H1 (cell line): ENCODE results near the gene DEAF1. TPM values are rescaled to one million over a fixed set of nuclear protein-coding genes. Genes with fewer than 3 reads are reported as not detected.

Experiments used
- CTBP2 ChIP-seq: IDR thresholded peaks from 2 replicates; pipeline ENCODE4 v1.7.0; 2011; ENCODE audit warnings: borderline replicate concordance, mild to moderate bottlenecking, moderate library complexity, mixed read lengths, low read length; ENCODE audit not compliant: insufficient read depth, insufficient read length
- GABPA ChIP-seq: IDR thresholded peaks from 2 replicates; pipeline ENCODE4 v1.6.1; 2011; ENCODE audit warnings: mild to moderate bottlenecking, low read length, moderate library complexity, borderline replicate concordance; ENCODE audit not compliant: insufficient read depth
- RAD21 ChIP-seq, 2 experiments: IDR thresholded peaks in 1 of 2; conservative IDR thresholded peaks in 1 of 2; 2 replicates each; pipeline ENCODE4 v1.6.1; 2011; ENCODE audit warnings: low read depth in 2 of 2, low read length in 2 of 2, improper control_type of control experiment in 1 of 2, inconsistent platforms in 1 of 2, mild to moderate bottlenecking in 1 of 2, moderate library complexity in 1 of 2
- SRF ChIP-seq: IDR thresholded peaks from 2 replicates; pipeline ENCODE4 v1.6.1; 2011; ENCODE audit warnings: mild to moderate bottlenecking, low read depth, low read length, moderate library complexity
- polyA plus RNA-seq, 7 experiments: library from polyadenylated mRNA; depleted of rRNA in 3 of 7; stranded (reverse) in 5 of 7; unstranded in 2 of 7; fragments of >200 nt in 5 of 7; fragments of 200-250 nt in 2 of 7; gene quantifications; 1 replicate in 5 of 7; 2 replicates in 1 of 7; 4 replicates in 1 of 7; pipeline versions ENCODE4 v1.2.1 to v1.2.3, GENCODE V29; 2011 to 2013; ENCODE audit warnings: missing spikeins in 2 of 7, mixed read lengths in 2 of 7
- total RNA-seq: library from RNA; stranded (reverse); fragmentation: NEBNext Ultra II Directional; extraction: Animal tissue kit (Norgen Biotek cat#: 25700); gene quantifications from 2 replicates; pipeline ENCODE4 v1.2.1, GENCODE V29; 2021
- TF ChIP-seq, protein P1 (sequence below): IDR thresholded peaks from 2 replicates; pipeline ENCODE4 v1.6.1; 2011; ENCODE audit warnings: low read length, improper control_type of control experiment

DEAF1 gene
- total and polyA plus RNA-seq, 2 of the 8 experiments (the other 6 are each of a cell fraction or from before 2014, with no cell fraction given): 47.3 to 58.4 TPM

DNA sequence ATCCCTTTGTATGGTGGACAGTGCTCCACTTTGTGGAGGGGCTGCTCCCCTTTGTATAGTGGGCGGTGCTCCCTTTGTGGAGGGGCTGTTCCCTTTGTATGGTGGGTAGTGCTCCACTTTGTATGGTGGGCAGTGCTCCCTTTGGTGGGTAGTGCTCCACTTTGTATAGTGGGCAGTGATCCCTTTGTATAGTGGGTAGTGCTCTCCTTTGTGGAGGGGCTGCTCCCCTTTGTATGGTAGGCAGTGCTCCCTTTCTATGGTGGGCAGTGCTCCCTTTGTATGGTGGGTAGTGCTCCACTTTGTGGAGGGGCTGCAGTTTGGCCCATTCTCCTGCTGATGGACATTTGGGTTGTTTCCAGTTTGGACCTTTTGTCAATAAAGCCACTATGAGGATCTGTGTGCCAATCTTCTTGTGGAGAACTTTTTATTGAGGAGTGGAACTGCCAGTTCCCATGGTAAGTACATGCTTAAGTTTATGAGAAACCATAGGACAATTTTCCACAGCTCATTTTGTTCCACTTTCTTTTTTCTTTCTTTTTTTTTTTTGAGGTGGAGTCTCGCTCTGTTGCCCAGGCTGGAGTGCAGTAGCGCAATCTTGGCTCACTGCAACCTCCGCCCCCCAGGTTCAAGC lies 47.7 kb upstream of the DEAF1 start (continued):
- TF ChIP-seq RAD21 (IDR thresholded peaks at IDR 0.05 in 1 of 2, conservative IDR thresholded peaks at IDR 0.05 in 1 of 2; ENCODE audit: low read depth in 2 of 2, low read length in 2 of 2): no peak
- TF ChIP-seq, protein P1, sequence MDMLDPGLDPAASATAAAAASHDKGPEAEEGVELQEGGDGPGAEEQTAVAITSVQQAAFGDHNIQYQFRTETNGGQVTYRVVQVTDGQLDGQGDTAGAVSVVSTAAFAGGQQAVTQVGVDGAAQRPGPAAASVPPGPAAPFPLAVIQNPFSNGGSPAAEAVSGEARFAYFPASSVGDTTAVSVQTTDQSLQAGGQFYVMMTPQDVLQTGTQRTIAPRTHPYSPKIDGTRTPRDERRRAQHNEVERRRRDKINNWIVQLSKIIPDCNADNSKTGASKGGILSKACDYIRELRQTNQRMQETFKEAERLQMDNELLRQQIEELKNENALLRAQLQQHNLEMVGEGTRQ: no peak
- no peak for TF ChIP-seq GABPA
- no peak for TF ChIP-seq SRF
- TF ChIP-seq CTBP2: no peak
- TF ChIP-seq, all 59 proteins: peak for 0
